Measurements from ENCODE around the gene CAPNS1.
A peak's percentile ranks its signal among the peaks of the same experiment; 100 is the strongest.

CAPNS1 gene

DNA sequence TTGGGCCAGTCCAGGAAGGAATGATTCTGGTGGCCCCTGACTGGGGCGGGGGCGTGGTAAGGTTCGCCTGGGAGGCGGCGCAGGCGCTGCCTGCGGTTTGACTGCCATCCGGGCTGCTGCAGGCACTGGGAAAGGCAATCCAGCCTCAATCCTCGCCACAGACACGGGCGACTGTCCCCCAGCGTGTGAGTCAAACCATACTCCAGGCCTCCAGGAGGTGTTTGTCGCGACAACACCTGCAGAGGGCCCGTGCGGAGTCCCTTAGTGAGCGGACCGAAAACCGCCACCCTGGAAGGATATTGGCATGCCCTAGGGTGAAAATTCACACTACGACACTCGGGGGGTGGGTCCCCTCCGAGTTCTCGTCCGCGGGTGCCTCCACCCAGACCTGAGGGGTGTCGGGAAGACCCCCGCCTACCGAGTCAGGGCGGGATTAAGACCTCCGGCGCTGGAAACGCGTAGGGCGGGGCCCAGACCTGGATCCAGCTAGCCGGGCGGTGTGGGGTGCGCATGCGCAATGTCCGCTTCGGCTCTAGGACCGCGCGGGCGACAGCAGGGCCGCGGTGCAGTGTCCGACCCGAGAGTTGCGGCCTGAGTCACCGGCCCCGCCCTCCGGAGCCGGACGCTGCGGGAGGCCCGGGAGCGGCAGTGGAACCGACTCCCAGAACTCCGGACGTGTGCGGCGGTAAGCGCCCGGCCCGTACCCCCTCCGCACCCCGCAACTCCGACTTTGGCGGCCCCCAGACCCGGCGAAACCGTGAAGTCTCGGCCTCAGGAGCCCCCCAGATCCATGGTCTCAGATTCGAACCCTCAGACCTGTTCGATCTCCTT lies at the start of gene CAPNS1:
CAPNS1 (plus strand) TSS at position 594 of the 831 bp plus-strand sequence. CDS start 946 bp downstream, outside the sequence.
- DNase-seq (ENCODE audit: low read depth, low spot score), result peak; percentile 74

DNA sequence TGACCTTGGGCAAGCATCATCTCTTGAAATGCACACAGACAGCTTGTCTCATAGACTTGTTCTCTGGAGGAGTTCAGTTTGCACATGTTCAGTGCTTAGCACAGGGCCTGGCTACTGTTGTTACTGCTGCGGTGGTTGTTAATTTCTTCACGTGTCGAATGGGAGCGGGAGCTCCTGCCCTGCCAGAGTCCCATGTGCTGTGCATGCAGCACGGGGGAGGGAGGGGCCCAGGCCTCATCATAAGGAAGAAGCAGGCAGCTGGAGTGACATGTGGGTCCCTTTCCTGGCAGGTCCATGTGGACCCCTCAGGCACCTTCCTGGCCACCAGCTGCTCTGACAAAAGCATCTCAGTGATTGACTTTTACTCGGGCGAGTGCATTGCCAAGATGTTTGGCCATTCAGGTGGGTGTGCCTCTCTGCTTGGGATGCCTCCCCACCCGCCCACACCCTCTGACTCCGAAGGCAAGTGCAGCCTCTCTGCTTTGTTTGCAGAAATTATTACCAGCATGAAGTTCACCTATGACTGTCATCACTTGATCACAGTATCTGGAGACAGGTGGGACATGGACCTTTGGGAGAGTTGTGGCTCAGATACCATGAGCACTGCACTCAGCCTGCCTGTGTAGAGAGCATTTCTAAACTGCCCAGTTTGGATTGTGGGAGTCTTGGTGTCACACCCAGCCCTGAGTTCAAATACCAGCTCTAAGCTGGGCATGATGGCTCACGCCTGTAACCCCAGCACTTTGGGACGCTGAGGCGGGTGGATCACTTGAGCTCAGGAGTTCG lies 48.8 kb upstream of the CAPNS1 start:
- no peak for DNase-seq (ENCODE audit: low read depth, low spot score)

GRCh38 chr19:36092566-36092965 lies 47.3 kb upstream of the CAPNS1 start:
- DNase-seq (ENCODE audit: low read depth, low spot score), result no peak

DNA sequence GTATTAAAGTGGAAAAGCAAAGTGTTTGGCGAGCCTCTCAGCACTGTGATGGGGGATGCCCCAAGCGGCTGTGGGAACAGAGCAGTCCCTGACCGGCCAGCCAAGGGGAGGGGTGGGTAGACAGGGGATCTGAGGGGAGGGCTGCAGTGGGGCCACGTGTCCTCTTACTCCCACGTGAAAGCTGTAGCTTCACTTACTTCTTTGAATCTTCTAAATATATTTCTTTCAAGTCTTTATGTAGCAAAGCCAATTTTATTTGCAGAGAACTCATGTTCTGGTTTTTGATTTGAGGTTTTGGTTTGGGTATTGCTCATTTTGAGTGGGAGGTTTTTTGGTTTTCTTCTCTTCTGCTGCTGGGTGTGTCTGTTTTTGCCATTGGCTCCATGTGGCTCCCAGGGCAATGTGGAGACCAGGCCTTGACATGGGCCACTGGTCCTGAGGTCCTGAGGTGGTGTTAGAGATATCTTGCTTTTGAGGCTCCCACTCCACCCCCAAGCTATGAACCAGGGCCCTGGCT lies 46.7 kb upstream of the CAPNS1 start:
- DNase-seq (ENCODE audit: low read depth, low spot score), result no peak

DNA sequence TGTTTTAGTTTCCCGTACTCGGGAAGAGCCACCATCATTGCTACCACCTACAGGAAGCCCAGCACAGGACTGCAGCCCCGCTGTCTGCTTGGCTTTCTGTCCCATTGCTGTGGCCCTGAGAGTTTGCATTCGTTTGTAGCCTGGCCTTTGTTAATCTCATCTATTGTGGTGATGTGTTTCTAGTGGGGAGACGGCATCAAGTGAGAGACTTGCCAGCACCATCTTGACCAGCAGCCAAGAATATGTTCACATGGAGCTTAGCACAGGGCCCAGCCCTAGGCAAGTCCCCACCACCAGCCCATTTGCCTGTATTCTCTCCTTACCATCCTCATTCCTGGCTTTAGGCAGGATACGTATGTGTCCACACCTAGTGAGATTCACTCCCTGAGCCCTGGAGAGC lies 46.2 kb upstream of the CAPNS1 start:
- DNase-seq (ENCODE audit: low read depth, low spot score), result no peak

DNA sequence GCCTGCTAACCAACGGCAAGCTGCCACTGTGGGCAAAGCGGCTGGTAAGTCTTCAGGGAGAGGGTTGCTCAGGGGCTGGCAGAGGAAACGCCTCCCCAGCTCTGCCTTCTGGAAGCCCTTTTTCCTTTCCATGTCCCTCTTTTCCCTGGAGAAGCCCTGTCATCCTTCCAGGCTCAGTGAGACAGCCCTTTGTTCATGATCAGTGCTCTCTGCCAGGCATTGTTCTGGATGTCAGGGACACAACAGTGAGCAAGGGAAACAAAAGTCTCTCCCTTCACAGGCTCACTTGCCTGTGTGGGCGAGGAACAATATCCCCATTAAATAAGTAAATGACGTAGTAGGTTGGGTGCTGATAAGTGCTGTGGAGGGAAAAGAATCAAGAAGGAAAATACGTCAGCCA lies 42.8 kb upstream of the CAPNS1 start:
- DNase-seq (ENCODE audit: low read depth, low spot score), result no peak

- DNase-seq (ENCODE audit: low read depth, low spot score), result no peak
Measured at GRCh38 chr19:36099166-36099785, 40.6 kb upstream of the CAPNS1 start.

DNA sequence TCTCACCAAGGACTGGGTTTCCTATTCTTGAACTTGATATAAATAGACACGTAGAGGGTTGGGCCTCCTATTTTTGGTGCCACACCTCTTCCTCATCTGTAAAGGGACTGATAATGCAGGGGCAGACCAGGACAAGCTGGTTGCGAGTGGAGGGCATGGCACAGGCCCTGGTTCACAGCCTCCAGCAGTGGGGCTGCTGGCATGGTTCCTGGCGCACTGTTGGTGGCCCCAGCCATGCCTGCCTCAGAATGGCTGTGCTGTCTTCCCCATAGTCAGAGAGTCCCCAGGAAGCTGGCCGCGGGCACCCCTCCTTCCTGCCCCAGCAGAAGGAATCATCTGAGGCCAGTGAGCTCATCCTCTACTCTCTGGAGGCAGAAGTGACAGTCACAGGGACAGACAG lies 39.4 kb upstream of the CAPNS1 start:
- no peak for DNase-seq (ENCODE audit: low read depth, low spot score)

- DNase-seq (ENCODE audit: low read depth, low spot score), result no peak
Measured at GRCh38 chr19:36101550-36102327, 38.1 kb upstream of the CAPNS1 start.

GRCh38 chr19:36103040-36103626 lies 36.7 kb upstream of the CAPNS1 start:
- no peak for DNase-seq (ENCODE audit: low read depth, low spot score)

- no peak for DNase-seq (ENCODE audit: low read depth, low spot score)
Measured at GRCh38 chr19:36103842-36104552, 35.9 kb upstream of the CAPNS1 start.

- no peak for DNase-seq (ENCODE audit: low read depth, low spot score)
Measured at GRCh38 chr19:36106441-36106840, 33.4 kb upstream of the CAPNS1 start.

DNA sequence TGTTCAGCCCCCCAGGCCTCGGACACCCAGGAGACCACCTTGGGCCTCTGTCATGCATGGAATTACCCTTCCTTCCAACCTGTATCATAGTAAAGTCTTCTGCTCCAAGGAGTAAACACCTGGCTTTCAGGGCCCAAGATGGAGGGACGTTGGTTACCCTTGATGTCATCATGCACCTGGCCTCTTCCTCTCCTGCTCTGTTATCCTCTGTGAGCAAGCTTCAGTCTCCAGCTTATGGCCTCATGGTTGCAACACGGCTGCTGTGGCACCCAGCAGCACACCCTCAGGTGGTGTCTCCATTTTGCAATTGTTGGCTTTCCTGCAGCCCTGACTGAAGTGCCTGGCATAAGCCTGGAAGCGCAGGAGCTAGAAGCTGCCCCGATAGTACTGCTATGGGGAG lies 32.9 kb upstream of the CAPNS1 start:
- DNase-seq (ENCODE audit: low read depth, low spot score), result no peak

DNA sequence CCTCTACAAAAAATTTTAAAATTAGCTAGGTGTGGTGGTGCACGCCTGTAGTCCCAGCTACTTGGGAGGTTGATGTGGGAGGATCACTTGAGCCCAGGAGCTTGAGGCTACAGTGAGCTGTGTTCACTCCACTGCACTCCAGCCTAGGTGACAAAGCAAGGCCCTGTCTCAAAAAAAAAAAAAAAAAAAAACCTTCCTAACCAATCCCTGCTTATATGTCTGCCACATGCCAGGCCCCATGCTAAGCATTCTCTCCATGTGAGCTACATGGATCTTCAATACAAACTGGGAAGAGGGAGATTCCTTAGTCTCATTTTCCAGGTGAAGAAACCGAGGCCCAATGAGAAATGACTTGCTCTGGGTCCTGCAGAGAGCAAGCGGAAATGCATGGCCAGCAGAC lies 31.2 kb upstream of the CAPNS1 start:
- DNase-seq (ENCODE audit: low read depth, low spot score), result no peak

DNA sequence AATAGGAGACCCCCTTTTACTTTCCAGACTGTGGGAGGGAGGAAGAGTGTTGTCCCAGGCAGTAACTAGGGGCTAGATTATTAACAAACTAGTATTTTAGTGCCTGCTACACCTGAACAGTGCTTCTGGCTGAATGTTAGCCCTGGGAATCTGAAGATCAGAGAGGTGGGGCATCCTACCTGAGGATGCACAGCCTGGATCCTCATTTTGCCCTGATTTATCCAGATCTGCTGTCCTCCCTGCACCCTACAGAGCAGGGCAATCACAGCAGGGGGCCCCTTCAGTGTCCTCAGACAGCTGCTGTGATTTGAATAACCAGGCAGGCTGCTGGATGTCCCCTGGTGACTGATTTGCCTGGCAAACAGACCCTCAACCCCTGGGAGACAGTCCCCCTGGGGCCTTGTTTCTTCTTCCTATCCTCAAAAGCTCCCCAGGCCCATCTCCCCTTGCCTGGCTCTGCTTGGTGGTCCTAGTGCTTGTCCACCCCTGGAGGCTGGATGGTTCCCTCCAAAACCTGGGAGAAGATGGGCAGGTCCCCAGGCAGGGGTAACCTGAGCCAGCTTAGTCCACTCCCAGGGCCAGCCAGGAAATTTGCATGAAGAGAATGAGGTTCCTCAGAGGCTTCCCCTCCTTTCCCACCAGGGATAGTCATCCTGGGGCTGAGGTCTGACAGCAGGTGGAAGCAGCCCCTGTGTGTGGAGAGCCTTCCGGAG lies 29.2 kb upstream of the CAPNS1 start, which contains the start of gene OVOL3:
OVOL3 (plus strand) TSS at position 657 of the 713 bp plus-strand sequence. CDS start 60 bp downstream, outside the sequence.
- DNase-seq (ENCODE audit: low read depth, low spot score), result no peak

DNA sequence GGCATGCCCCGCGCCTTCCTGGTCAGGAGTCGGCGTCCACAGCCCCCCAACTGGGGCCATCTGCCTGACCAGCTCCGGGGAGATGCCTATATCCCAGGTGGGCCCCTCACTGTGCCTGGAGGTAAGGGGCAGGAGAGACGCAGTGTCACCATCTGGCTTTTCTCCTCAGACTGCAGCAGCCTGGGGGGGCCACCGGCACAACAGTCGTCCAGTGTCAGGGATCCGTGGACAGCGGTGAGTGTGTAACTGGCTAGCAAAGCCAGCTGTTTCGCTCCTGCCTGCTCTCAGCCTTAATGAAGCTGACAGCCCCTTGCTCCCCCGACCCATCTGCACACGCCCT lies 28.7 kb upstream of the CAPNS1 start:
- DNase-seq (ENCODE audit: low read depth, low spot score), result no peak

- DNase-seq (ENCODE audit: low read depth, low spot score), result no peak
Measured at GRCh38 chr19:36112678-36113077, 27.2 kb upstream of the CAPNS1 start.

DNA sequence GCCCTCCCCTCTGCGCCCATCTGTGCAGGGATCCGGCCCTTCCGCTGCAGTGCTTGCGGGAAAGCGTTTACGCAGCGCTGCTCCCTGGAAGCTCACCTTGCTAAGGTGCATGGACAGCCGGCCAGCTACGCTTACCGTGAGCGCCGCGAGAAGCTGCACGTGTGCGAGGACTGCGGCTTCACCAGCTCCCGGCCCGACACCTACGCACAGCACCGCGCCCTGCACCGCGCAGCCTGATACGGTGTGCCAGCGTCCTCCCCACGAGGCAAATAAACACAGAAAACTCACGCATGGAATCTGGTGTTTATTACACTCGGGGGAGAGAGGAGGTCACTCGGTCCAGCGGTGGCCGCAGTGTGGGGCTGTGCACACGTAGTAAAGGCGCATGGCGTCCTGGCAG lies 26.4 kb upstream of the CAPNS1 start:
- no peak for DNase-seq (ENCODE audit: low read depth, low spot score)

DNA sequence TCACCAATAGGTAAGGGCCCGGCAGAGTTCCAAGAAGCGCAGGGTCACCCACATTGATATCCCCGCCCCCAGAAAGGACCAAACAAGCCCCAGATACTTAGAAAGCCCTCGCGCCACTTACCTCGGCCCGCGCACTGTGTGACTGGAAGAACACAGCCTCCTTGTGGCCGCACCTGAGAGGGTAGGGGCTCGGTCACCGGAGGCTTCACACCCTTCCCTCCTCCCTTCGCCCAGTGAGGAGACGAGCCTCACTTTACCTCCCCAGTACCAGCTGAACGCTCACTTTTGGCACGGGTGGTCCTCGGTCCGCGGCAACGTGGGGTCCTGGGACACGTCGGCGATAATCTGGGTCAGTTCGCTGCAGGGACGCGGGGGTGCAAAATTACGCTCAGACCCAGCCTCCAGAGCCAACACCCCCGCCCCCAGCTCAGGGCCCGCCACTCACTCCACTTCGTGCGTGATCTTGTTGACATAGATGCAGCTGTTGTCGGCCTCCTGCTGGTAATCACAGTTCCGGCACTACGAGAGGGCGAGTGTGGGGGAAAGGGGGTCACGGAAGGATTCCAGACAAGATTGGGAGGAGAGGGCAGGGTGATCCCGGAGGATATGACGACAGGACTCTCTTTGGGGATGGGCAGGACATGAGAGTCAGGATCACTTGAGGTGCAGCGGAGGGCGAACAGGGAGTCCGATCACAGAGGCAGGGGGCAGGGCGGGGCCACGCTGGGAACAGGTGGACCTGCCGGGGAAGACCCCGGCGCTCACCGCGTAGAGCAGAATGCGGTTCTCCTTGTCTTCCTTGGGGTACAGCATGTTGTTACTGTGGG lies 25.8 kb upstream of the CAPNS1 start:
- DNase-seq (ENCODE audit: low read depth, low spot score), result no peak
